Suprapubic skin (tissue), 4 donors: ENCODE measurements around the gene USP20.

ENCODE experiments used
- EP300 ChIP-seq: sonication (generic); formaldehyde crosslinking; IDR thresholded peaks from one replicate; pipeline ENCODE4 v1.6.1; 2017; ENCODE audit warnings: antibody characterized with exemption
- POLR2A ChIP-seq, 2 donors: fragments of 450-650 bp; IDR thresholded peaks; one replicate each; pipeline ENCODE4 v1.6.1; 2017; ENCODE audit warnings: antibody characterized with exemption in 2 of 2, mild to moderate bottlenecking in 2 of 2, moderate library complexity in 2 of 2
- POLR2AphosphoS5 ChIP-seq, 3 donors: sonication (generic); formaldehyde crosslinking; IDR thresholded peaks; one replicate each; pipeline ENCODE4 v1.6.1; 2017; ENCODE audit warnings: antibody characterized with exemption in 3 of 3
- TF ChIP-seq, protein P1 (sequence below), 2 donors: fragments of 200-600 bp in 1 of 2; fragments of 450-650 bp in 1 of 2; sonication (generic) in 1 of 2; IDR thresholded peaks; one replicate each; pipeline ENCODE4 v1.5.1; 2016 to 2019; ENCODE audit warnings: antibody characterized with exemption in 2 of 2, mild to moderate bottlenecking in 1 of 2, moderate library complexity in 1 of 2

DNA sequence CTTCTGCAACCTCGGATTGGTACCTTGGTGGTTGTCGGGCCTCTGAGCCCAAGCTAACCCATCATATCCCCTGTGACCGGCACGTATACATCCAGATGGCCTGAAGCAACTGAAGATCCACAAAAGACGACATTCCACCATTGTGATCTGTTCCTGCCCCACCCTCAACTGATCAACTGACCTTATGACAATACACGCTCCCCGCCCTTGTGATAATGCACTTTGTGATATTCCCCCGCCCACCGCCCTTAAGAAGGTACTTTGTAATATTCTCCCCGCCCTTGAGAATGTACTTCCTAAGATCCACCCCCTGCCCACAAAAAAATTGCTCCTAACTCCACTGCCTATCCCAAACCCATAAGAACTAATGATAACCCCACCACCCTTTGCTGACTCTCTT is 48.8 kb upstream of the USP20 start:
- TF ChIP-seq, protein P1, sequence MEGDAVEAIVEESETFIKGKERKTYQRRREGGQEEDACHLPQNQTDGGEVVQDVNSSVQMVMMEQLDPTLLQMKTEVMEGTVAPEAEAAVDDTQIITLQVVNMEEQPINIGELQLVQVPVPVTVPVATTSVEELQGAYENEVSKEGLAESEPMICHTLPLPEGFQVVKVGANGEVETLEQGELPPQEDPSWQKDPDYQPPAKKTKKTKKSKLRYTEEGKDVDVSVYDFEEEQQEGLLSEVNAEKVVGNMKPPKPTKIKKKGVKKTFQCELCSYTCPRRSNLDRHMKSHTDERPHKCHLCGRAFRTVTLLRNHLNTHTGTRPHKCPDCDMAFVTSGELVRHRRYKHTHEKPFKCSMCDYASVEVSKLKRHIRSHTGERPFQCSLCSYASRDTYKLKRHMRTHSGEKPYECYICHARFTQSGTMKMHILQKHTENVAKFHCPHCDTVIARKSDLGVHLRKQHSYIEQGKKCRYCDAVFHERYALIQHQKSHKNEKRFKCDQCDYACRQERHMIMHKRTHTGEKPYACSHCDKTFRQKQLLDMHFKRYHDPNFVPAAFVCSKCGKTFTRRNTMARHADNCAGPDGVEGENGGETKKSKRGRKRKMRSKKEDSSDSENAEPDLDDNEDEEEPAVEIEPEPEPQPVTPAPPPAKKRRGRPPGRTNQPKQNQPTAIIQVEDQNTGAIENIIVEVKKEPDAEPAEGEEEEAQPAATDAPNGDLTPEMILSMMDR (IDR thresholded peaks at IDR 0.05): no peak
- TF ChIP-seq POLR2AphosphoS5 (IDR thresholded peaks at IDR 0.05) (no peak), EP300 (no peak), POLR2A (IDR thresholded peaks at IDR 0.05) (no peak)
